Activated T-helper 1 cell treated with Interleukin-2 at 50 U/mL for 16 hours (primary cell): Measurements from ENCODE around the gene MPHOSPH8.
"Not testable (repeated sequence)": the region's sequence is repeated elsewhere in the genome, so short reads cannot be mapped to it uniquely, and the experiment has no call there.

Experiments used
- DNase-seq: peaks from one replicate; pipeline ENCODE4 v3.0.0-alpha.2; 2020; ENCODE audit warnings: low read depth

MPHOSPH8 gene

DNA sequence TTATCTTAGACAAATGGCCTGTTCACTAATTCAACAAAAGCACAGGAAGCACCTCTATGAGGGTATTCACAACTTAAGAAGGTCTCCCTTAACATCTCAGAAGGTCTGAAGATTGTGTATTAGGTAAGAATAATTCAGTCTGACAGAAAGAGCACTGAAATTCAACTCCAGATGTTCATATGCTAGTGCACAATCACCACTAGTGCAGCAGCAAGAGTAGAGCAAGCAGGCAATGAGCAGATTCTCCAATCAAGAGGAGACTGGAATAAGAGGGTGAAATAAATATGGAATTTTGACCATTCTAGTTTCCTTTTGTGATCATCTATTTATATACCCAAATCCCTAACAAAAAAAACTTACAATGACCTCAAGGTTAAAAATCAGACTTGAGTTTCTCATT, 52.0 kb downstream of the MPHOSPH8 start:
- no peak for DNase-seq

DNA sequence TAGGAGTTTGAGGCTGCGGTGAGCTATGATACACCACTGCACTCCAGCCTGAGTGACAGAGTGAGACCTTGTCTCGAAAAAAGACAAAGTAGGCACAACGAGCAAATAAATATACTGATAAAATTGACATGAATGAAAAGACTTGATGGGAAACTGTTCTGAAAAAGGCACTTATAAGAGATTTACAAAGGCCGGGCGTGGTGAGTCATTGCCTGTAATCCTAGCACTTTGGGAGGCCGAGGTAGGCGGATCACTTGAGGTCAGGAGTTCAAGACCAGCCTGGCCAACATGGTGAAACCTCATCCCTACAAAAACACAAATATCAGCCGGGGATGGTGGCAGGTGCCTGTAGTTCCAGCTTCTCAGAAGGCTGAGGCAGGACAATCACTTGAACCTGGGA, 58.0 kb downstream of the MPHOSPH8 start:
- not testable (repeated sequence) for DNase-seq

DNA sequence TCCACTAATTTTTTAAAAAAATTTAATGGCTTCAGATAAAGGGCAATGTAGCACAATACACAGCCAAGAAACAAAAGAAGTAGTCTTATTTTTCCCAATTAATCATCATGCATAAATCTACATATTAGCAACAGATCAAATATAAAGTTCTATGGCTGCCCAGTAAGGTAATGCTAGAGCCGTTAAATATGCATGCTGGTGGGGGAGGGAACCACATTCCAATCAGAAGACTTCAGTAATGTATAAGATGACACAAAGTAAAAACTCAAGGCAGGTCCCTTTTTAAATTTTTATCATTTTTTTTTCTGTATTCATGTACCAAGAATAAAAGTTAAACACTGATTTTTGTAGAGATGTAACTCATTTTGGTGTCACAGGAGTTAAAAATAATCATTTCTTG, 62.0 kb downstream of the MPHOSPH8 start:
- DNase-seq = no peak

DNA sequence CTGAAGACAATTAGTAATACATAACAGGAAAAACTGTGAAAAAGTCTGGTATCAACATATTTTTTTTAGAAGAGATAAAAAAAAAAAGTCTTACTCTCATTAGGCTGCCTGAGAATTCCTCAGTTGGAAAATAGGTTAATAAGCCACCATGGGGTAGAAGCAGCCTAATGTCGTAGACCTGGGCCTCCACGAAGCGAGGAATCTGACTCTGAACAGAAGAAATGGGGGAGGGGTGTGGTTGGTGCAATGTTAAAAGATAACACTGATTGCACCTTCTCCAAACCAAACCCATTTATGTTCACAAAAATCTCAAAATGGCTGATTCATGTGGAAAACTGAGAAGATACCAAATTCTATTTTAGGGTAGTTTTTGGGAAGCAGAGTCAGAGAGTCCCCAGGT, 62.4 kb downstream of the MPHOSPH8 start:
- no peak for DNase-seq

DNA sequence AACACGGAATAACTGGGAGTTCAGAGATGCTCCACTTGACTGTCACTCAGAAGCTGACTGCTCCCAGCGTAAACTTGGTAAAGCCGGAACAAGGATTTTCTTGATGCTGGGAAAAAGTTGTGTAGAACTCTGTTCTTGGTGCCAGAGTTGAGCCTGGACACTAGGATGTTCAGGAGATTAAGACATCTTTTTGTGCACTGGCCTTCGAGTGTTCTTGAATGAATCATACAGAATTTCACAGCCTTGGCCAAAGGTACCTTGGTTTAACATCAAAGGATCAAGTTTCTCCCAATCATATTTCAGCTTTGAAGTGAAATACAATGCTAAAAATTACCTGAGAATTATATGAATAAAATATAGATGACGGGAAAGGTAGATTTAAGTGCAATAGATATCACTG, 67.5 kb downstream of the MPHOSPH8 start:
- not testable (repeated sequence) for DNase-seq

DNA sequence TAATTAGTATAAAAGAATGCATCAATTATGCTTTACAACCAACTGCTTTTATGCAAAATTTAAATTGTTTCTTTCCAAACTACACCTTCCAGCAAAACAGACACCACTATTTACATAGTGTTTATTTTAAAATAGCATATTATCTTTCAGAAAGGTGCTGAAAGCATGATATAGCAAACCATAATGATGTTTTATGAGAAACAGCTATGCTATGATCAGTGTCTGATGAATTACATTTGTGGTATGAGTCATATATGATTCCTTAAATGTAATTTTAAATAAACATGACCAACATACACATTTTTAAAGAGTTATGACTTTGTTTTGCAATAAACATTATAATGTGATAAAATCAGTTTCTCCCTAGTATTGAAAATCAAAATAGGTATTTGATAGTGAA, 68.2 kb downstream of the MPHOSPH8 start:
- not testable (repeated sequence) for DNase-seq

DNA sequence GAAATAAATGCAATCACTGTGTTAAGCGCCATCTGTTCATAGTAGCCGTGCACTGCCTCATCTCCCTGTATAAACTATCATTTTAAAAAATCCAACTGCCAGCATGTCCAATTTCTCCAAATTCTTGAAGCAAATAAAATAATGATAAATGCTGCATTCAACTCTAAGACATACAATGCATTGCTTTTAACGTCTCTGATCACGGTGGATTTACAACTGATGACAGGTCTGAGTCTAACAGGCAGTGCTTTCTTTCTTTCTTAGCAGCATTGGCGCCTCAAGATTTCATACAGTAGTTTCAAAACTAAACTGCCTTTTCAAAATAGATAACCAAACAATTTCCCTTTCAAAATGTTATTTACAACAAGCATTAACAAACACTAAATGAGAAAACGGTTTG, 70.8 kb downstream of the MPHOSPH8 start:
- not testable (repeated sequence) for DNase-seq

DNA sequence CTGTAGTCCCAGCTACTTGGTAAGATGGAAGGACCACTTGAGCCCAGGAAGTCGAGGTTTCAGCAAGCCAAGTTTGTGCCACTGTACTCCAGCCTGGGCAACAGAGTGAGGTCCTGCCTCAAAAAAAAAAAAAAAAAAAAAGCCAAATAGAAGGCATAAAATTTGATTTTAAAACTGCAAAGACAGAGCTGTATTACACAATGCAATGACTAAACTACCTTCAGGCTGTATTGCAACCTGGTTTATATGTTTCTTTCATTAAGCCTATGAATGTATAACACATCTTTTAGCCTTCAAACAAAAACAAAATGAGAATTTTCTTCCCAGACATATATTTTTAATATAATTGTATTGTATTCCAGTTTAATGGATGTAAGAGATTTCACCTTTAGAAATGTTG, 75.6 kb downstream of the MPHOSPH8 start:
- not testable (repeated sequence) for DNase-seq

DNA sequence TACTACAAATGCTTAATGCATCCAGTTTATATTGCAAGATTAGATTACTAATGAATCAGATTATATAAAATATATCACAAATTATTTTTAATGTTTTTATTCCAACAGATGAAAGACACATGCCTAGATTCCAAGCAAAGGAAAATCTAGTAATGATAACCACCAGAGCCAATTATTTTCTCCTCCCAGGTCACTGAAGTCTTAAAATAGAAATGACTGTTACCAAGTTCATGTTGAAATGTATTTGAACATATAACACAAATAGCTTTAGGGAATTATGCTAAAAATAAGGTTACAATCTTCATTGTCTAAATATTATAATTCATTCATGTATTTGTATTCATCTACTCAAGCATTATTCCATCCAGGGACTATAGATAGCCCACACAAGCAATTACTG, 76.3 kb downstream of the MPHOSPH8 start:
- DNase-seq = not testable (repeated sequence)

DNA sequence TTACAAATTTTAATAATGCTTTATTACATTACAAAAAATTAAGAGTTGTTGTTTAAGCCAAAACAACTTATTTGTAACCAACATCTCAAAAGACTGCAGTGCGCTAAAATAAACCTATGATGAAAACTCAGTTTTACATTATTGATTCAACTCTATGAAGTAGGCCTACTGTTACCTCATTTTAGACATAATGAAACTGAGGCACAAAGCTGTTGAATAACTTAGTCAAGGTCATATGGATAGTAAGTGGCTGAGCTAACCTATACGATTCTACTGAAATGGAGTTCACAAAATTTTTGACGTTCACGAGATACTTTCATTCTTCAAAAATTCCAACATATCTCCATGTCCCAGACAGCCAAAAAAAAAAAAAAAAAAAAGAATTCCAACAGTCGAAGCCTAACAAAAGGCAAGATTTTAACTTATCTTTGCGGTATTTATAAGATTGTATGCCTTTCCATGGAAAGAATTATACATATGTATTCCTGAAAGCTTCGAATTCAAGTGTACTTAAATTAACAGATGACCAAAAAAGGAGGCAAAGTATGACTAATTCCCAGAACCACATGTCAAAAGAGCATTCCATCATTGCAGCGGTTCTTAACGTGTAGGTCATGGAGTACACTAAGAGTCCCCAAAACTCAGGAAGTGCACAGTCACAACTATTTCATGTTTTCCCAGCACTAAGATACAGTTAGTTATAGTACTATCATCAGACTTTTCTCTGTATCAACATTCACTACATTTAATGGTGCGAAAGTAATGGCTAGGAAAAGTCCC, 79.9 kb downstream of the MPHOSPH8 start:
- no peak for DNase-seq

DNA sequence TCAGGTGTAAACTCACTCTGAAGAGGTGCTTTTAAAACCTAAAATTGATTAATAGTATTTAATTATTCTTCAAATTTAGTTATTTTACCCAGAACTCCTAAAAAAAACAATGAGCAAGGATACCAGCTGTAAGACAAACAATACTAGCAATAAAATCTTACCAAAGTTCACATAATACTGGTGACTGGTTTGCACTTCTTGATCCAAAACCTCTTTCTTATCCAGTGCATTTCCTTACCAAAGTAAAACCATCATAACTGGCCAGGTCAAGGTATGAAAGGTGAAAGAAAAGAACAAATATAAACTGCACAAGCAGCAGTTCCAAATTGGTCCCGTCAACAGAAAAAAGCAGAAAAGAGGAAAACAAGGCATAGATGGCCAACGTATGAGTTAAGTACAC, 86.6 kb downstream of the MPHOSPH8 start:
- no peak for DNase-seq
